Small intestine (tissue), 7 donors: ENCODE measurements around the gene LARGE1. TPM values are rescaled to one million over a fixed set of nuclear protein-coding genes. Genes with fewer than 3 reads are reported as not detected.

ENCODE experiments used
- DNase-seq, 2 donors: peaks; one replicate each; pipeline versions ENCODE4 v3.0.0 to v3.0.0-alpha.2; 2013
- FAIRE-seq: peaks from 2 replicates; lab custom pipeline; 2012; peaks lifted over from hg19 to GRCh38; lab: Jason Lieb, UNC
- H3K27ac ChIP-seq, 3 donors: one replicate each; pipeline ENCODE4 v1.5.1; 2013; ENCODE audit warnings: low read length in 2 of 3, mild to moderate bottlenecking in 2 of 3, control low read depth in 1 of 3, inconsistent platforms in 1 of 3, low read depth in 1 of 3, moderate library complexity in 1 of 3
- H3K27me3 ChIP-seq, 3 donors: one replicate each; pipeline ENCODE4 v1.6.1; 2013; ENCODE audit warnings: low read length in 3 of 3, inconsistent platforms in 1 of 3; ENCODE audit not compliant: control insufficient read depth in 3 of 3, insufficient read depth in 3 of 3
- H3K36me3 ChIP-seq, 3 donors: one replicate each; pipeline ENCODE4 v1.6.1; 2013; ENCODE audit warnings: low read length in 3 of 3, inconsistent platforms in 1 of 3, low read depth in 1 of 3, mild to moderate bottlenecking in 1 of 3, moderate library complexity in 1 of 3; ENCODE audit not compliant: control insufficient read depth in 3 of 3, insufficient read depth in 2 of 3
- H3K4me1 ChIP-seq, 3 donors: one replicate each; pipeline ENCODE4 v1.6.1; 2013; ENCODE audit warnings: low read length in 2 of 3, inconsistent platforms in 1 of 3, low read depth in 1 of 3, mild to moderate bottlenecking in 1 of 3, moderate library complexity in 1 of 3; ENCODE audit not compliant: control insufficient read depth in 3 of 3, insufficient read depth in 2 of 3
- H3K4me3 ChIP-seq, 3 donors: one replicate each; pipeline ENCODE4 v1.5.1; 2013; ENCODE audit warnings: low read length in 3 of 3, control low read depth in 1 of 3, inconsistent platforms in 1 of 3, low read depth in 1 of 3, mild to moderate bottlenecking in 1 of 3, moderate library complexity in 1 of 3
- H3K9me3 ChIP-seq, 2 donors: one replicate each; pipeline ENCODE4 v1.6.1; 2013; ENCODE audit warnings: low read depth in 1 of 2, low read length in 1 of 2; ENCODE audit not compliant: control insufficient read depth in 2 of 2, insufficient read depth in 1 of 2
- WGBS, 3 donors: extraction: QIAGEN DNeasy Blood & Tissue Kit; methylation state at CpG; one replicate each; pipeline ENCODE4 v1.1.7; 2013; 5-methylcytosine and 5-hydroxymethylcytosine counted together
- polyA plus RNA-seq, 4 donors: library from polyadenylated mRNA; stranded (reverse) in 3 of 4; unstranded in 1 of 4; fragments of 200-250 nt in 3 of 4; fragments of 120-200 nt in 1 of 4; gene quantifications; one replicate each; pipeline versions ENCODE4 v1.2.1 to v1.2.3, GENCODE V29; 2013
- donor health status: healthy with polysubstance abuse.
- donor health status: control.
- donor health status: control.
- donor health status: Bipolar disorder and iron deficiency.
- donor health status: healthy.

Gene LARGE1
- polyA plus RNA-seq, 4 donors, result 5.1 to 18.8 (median 8.0) TPM

DNA sequence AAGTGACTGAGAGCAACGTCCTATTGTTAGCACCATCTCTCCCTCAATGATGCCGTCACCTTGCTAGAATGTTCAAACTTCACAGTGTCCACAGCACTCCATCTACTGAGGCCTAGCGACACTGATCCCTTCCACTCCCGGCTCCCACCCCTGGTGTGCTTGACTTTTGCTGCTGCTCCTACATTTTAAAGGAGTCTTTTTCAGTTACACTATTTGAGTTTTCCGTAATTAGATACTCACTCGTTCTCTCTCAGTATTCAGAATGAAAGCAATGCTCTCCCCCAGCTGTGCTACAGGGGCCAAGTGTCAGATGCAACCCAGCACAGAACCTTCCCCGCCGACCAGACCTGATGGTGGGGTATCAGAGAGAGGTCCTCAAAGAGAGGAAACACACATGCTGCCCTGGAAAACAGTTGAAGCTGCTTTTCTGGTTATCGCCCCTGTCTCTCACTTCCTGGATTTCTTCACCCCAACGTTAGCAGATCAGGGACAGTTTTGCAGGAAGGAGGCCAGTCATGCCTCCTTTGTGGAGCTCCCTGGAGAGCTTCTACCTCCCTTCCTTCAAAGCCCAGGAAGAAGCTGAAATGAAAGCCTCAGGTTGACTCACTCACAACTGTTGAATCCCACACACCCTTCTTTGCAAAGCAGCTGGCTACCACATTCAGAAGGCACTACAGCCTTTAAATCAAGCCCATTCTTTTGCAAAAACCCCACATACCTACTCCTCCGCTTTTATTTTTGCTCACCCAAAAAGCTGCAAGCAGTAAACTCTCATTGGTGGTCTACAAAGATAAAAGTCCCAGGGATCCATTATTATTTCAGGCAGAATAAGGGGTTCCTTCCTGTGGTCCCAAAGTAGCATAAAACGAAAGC, 23.5 kb downstream of the LARGE1 start:
- H3K4me1 ChIP-seq, result peaks cover 0 to 11% (median 0%) of the 10 kb centered on the region in 3 donors
- no peak overlapping the region for H3K4me3 ChIP-seq
- H3K9me3 ChIP-seq, result peaks cover 2 to 5% of the 10 kb centered on the region in 2 donors
- 73 to 84% (median 78%) methylated on average over 12 of the region's 12 CpGs for WGBS, 3 donors
- H3K36me3 ChIP-seq, result peaks cover 0 to 2% (median 0%) of the 10 kb centered on the region in 3 donors
- FAIRE-seq, result no peak
- no peak for DNase-seq
- H3K27ac ChIP-seq, result peak overlapping the region in 1 of 3 donors; percentile 15
- no peaks in the 10 kb centered on the region for H3K27me3 ChIP-seq

DNA sequence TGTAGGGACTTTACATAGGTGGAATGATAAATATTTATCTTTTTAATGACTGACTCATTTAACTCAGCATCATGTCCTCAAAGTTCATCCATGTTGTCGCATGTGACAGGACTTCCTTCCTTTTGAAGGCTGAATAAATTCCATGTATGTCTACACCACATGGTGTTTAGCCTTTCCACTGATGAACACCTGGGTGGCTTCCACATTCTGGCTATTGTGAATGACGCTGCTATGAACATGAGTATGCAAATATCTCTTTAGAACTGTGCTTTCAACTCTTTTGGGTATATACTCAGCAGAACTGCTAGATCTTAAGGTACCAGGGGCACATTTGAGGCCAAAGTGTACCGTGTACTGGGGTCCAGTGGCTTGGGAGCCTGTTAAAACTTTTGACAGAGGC, 24.1 kb downstream of the LARGE1 start:
- Histone ChIP-seq H3K36me3 (peaks cover 0 to 2% (median 0%) of the 10 kb centered on the region in 3 donors), H3K4me1 (peaks cover 0 to 11% (median 0%) of the 10 kb centered on the region in 3 donors), H3K27me3 (no peaks in the 10 kb centered on the region), H3K27ac (peak overlapping the region in 1 of 3 donors; percentile 15), H3K4me3 (no peak overlapping the region), H3K9me3 (peaks cover 2 to 5% of the 10 kb centered on the region in 2 donors)
- FAIRE-seq (no peak), DNase-seq (no peak)
- 82 to 94% (median 87%) methylated on average over 3 of the region's 3 CpGs for WGBS, 3 donors

DNA sequence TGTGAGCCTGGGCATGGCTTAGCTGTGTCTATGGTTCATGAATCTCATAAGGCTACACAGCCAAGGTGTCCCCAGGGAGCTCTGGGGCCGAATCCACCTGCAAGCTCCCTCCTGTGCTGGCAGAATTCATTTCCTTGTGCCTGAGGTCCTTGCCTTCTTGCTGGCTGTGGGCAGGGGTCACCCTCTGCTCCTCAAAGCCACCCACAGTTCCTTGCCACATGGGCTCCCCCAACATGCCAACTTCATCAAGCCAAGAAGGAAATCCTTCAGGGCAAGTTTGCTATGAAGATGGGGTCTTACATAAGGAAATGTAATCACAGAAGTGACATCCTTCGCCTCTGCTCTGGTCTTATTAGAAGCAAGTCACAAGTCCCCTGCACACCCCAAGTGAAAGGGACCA, 24.8 kb downstream of the LARGE1 start:
- WGBS, 3 donors, result 88 to 96% (median 89%) methylated on average over 2 of the region's 2 CpGs
- FAIRE-seq, result no peak
- Histone ChIP-seq H3K27ac (no peak overlapping the region), H3K4me1 (peaks cover 0 to 11% (median 0%) of the 10 kb centered on the region in 3 donors), H3K4me3 (no peak overlapping the region), H3K9me3 (peaks cover 2 to 5% of the 10 kb centered on the region in 2 donors), H3K27me3 (no peaks in the 10 kb centered on the region), H3K36me3 (peaks cover 0 to 2% (median 0%) of the 10 kb centered on the region in 3 donors)
- DNase-seq, result no peak

DNA sequence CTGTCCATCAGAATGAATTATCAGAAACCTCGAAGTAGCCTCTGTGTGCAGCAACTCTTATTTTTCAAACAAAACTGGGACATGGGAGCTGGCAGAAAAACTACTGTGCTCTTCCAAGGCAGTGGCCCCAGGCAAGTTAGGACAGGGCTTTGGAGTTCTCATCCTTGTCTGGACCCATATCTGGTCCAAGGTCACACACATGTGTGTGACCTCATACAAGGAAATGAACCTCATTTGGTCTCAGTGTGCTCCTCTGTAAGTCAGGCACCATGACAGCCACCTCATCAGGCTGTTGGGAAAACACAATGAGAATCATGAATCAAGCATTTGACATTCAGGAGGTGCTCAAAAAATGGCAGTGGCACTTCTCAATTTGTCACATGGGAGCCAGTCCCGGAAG, 25.8 kb downstream of the LARGE1 start:
- Histone ChIP-seq H3K4me3 (no peak overlapping the region), H3K36me3 (no peaks in the 10 kb centered on the region), H3K9me3 (peaks cover 2 to 5% of the 10 kb centered on the region in 2 donors), H3K4me1 (peaks cover 0 to 11% (median 0%) of the 10 kb centered on the region in 3 donors), H3K27ac (peak overlapping the region in 1 of 3 donors; percentile 43), H3K27me3 (no peaks in the 10 kb centered on the region)
- 91 to 93% (median 92%) methylated on average over 2 of the region's 2 CpGs for WGBS, 3 donors
- DNase-seq (peak in 1 of 2 donors; percentile 46), FAIRE-seq (no peak)

DNA sequence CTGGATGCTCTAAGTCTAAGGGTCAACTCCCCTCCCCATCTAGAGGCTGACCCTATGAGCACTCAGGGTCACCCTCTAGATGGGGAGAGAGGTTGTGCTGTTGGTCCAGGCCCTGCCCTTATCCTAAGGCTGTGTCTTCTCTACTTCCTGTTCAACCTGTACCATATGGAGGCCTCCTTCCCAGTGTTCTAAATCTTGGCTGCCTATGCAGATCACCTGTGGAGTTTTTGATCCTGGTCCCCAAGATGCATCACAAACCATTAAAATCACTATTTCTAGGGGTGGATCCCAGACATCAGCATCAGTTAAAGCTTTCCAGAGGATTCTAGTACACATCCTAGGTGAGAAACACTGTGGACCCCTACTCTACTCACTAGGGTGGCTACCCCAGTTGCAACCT, 26.2 kb downstream of the LARGE1 start:
- Histone ChIP-seq H3K27me3 (no peaks in the 10 kb centered on the region), H3K36me3 (no peaks in the 10 kb centered on the region), H3K4me3 (no peak overlapping the region), H3K4me1 (peaks cover 0 to 11% (median 0%) of the 10 kb centered on the region in 3 donors), H3K9me3 (peaks cover 2 to 5% of the 10 kb centered on the region in 2 donors), H3K27ac (peak overlapping the region in 1 of 3 donors; percentile 43)
- FAIRE-seq (no peak), DNase-seq (no peak)

DNA sequence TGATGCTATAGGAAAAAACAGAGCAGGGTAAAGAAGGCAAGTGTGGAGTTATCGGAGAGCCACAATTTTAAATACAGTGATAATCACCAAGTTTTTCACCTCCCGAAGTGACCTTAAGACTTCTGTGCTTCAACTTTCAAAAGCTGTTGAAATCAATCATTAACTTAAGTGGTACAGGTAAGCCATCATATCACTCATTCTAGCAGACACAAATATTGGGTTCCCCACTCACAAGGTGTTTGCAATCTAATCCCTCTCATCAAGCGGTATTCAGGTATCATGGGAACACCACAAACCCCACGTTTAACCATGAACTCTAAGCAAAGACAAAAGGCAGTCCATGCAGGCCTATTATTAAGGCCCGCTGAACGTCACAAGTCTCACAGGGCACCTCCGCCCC, 26.8 kb downstream of the LARGE1 start:
- no peak overlapping the region for H3K4me3 ChIP-seq
- H3K36me3 ChIP-seq, result no peaks in the 10 kb centered on the region
- 40 to 73% (median 46%) methylated on average over 7 of the region's 7 CpGs for WGBS, 3 donors
- H3K27me3 ChIP-seq, result no peaks in the 10 kb centered on the region
- DNase-seq (peak; percentile 27 to 60), FAIRE-seq (no peak)
- H3K9me3 ChIP-seq, result peaks cover 2 to 5% of the 10 kb centered on the region in 2 donors
- peaks cover 0 to 11% (median 0%) of the 10 kb centered on the region in 3 donors for H3K4me1 ChIP-seq
- H3K27ac ChIP-seq, result peak overlapping the region in 1 of 3 donors; percentile 43

DNA sequence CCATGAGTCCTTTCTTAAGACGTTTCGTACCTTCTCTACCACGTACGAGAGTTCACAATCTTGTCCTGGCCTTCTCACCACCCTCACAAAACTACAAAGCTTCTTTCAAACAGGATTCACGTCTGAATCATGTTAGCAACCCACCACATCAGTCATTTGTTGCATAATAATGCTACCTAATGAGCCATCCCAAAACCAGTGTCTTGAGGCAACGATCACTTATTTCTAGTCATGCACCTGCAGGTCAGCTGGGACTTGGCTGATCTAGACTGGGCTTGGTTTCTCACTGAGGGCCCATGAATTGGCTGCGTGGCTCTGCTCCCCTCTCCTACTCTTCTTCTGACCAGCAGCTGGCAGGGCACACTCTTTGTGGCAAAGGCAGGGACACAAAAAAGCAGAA, 28.3 kb downstream of the LARGE1 start:
- H3K4me1 ChIP-seq, result peaks cover 0 to 11% (median 0%) of the 10 kb centered on the region in 3 donors
- 82 to 92% (median 87%) methylated on average over 7 of the region's 7 CpGs for WGBS, 3 donors
- H3K27me3 ChIP-seq, result no peaks in the 10 kb centered on the region
- DNase-seq (no peak), FAIRE-seq (no peak)
- H3K27ac ChIP-seq, result no peak overlapping the region
- peaks cover 2 to 5% of the 10 kb centered on the region in 2 donors for H3K9me3 ChIP-seq
- no peak overlapping the region for H3K4me3 ChIP-seq
- H3K36me3 ChIP-seq, result no peaks in the 10 kb centered on the region

DNA sequence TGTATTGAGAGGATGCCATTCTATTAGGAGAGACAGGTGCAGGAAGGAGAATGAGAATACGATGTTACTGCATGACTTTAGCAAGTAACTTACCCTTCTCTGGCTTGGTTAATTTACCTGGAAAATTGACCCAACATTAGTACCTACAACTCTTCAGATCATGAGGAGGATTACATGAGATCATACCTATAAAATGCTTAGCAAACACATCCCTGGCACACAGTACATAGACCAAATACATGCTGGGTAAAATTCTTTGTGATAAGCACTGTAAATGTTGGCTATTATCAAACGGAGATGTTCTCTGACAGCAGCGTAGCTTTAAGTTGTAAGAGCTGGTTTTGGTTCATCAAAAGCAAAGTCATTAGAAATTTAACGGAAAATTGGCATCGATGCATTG, 28.8 kb downstream of the LARGE1 start:
- no peak overlapping the region for H3K27ac ChIP-seq
- no peaks in the 10 kb centered on the region for H3K36me3 ChIP-seq
- WGBS, 3 donors, result 60 to 76% (median 71%) methylated on average over 5 of the region's 5 CpGs
- peaks cover 0 to 11% (median 0%) of the 10 kb centered on the region in 3 donors for H3K4me1 ChIP-seq
- no peak overlapping the region for H3K4me3 ChIP-seq
- DNase-seq, result no peak
- no peaks in the 10 kb centered on the region for H3K27me3 ChIP-seq
- peaks cover 2 to 5% of the 10 kb centered on the region in 2 donors for H3K9me3 ChIP-seq
- FAIRE-seq, result no peak
